Measurements from ENCODE around the gene MTFR2. TPM values are rescaled to one million over a fixed set of nuclear protein-coding genes. Genes with fewer than 3 reads are reported as not detected.

MTFR2 gene
- total RNA-seq, 1 donor from 2014 or later: not detected

- H3K4me1 ChIP-seq: no peaks in the 10 kb centered on the region
- TF ChIP-seq CTCF (IDR thresholded peaks at IDR 0.05): no peak
- H3K27me3 ChIP-seq: no peaks in the 10 kb centered on the region
- DNase-seq (ENCODE audit: low spot score in 2 of 2): no peak
- no peaks in the 10 kb centered on the region for H3K9me3 ChIP-seq
- H3K27ac ChIP-seq: no peak overlapping the region
- no peak overlapping the region for H3K4me3 ChIP-seq
- intact Hi-C loops (cut with DNase I): no loop called here
- H3K36me3 ChIP-seq: no peaks in the 10 kb centered on the region
Observed at GRCh38 chr6:136212608-136213007, 37.5 kb downstream of the MTFR2 start.

- no peak for TF ChIP-seq CTCF (IDR thresholded peaks at IDR 0.05)
- H3K4me1 ChIP-seq: no peaks in the 10 kb centered on the region
- DNase-seq (ENCODE audit: low spot score in 2 of 2): no peak
- no peak overlapping the region for H3K4me3 ChIP-seq
- intact Hi-C loops (cut with DNase I): no loop called here
- H3K36me3 ChIP-seq: no peaks in the 10 kb centered on the region
- no peaks in the 10 kb centered on the region for H3K27me3 ChIP-seq
- no peaks in the 10 kb centered on the region for H3K9me3 ChIP-seq
- H3K27ac ChIP-seq: no peak overlapping the region
Observed at GRCh38 chr6:136210398-136211165, 39.5 kb downstream of the MTFR2 start.

- DNase-seq (ENCODE audit: low spot score in 2 of 2): no peak
- no peak overlapping the region for H3K4me3 ChIP-seq
- intact Hi-C loops (cut with DNase I): no loop called here
- no peak overlapping the region for H3K27ac ChIP-seq
- H3K36me3 ChIP-seq: no peaks in the 10 kb centered on the region
- no peaks in the 10 kb centered on the region for H3K27me3 ChIP-seq
- TF ChIP-seq CTCF (IDR thresholded peaks at IDR 0.05): no peak
- no peaks in the 10 kb centered on the region for H3K4me1 ChIP-seq
- no peaks in the 10 kb centered on the region for H3K9me3 ChIP-seq
Observed at GRCh38 chr6:136209496-136209895, 40.6 kb downstream of the MTFR2 start.

GRCh38 chr6:136208783-136209182, 41.3 kb downstream of the MTFR2 start:
- no peaks in the 10 kb centered on the region for H3K36me3 ChIP-seq
- intact Hi-C loops (cut with DNase I): no loop called here
- no peak overlapping the region for H3K4me3 ChIP-seq
- H3K4me1 ChIP-seq: no peaks in the 10 kb centered on the region
- no peak overlapping the region for H3K27ac ChIP-seq
- no peaks in the 10 kb centered on the region for H3K27me3 ChIP-seq
- TF ChIP-seq CTCF (IDR thresholded peaks at IDR 0.05): no peak
- no peaks in the 10 kb centered on the region for H3K9me3 ChIP-seq
- no peak for DNase-seq (ENCODE audit: low spot score in 2 of 2)

GRCh38 chr6:136201732-136202131, 48.4 kb downstream of the MTFR2 start:
- no peaks in the 10 kb centered on the region for H3K9me3 ChIP-seq
- H3K4me3 ChIP-seq: no peak overlapping the region
- TF ChIP-seq CTCF (IDR thresholded peaks at IDR 0.05): no peak
- no peaks in the 10 kb centered on the region for H3K36me3 ChIP-seq
- intact Hi-C loops (cut with DNase I): no loop called here
- H3K27ac ChIP-seq: no peak overlapping the region
- H3K27me3 ChIP-seq: no peaks in the 10 kb centered on the region
- DNase-seq (ENCODE audit: low spot score in 2 of 2): no peak
- H3K4me1 ChIP-seq: no peaks in the 10 kb centered on the region
